Inflammatory macrophage treated with lipopolysaccharide for 1 hour (primary cell): ENCODE results near the gene AMOTL1.

Experiments
- DNase-seq, 2 donors: peaks; one replicate each; pipeline ENCODE4 v3.0.0-alpha.2; 2020 to 2022

The AMOTL1 gene, protein sequence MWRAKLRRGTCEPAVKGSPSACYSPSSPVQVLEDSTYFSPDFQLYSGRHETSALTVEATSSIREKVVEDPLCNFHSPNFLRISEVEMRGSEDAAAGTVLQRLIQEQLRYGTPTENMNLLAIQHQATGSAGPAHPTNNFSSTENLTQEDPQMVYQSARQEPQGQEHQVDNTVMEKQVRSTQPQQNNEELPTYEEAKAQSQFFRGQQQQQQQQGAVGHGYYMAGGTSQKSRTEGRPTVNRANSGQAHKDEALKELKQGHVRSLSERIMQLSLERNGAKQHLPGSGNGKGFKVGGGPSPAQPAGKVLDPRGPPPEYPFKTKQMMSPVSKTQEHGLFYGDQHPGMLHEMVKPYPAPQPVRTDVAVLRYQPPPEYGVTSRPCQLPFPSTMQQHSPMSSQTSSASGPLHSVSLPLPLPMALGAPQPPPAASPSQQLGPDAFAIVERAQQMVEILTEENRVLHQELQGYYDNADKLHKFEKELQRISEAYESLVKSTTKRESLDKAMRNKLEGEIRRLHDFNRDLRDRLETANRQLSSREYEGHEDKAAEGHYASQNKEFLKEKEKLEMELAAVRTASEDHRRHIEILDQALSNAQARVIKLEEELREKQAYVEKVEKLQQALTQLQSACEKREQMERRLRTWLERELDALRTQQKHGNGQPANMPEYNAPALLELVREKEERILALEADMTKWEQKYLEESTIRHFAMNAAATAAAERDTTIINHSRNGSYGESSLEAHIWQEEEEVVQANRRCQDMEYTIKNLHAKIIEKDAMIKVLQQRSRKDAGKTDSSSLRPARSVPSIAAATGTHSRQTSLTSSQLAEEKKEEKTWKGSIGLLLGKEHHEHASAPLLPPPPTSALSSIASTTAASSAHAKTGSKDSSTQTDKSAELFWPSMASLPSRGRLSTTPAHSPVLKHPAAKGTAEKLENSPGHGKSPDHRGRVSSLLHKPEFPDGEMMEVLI

DNA sequence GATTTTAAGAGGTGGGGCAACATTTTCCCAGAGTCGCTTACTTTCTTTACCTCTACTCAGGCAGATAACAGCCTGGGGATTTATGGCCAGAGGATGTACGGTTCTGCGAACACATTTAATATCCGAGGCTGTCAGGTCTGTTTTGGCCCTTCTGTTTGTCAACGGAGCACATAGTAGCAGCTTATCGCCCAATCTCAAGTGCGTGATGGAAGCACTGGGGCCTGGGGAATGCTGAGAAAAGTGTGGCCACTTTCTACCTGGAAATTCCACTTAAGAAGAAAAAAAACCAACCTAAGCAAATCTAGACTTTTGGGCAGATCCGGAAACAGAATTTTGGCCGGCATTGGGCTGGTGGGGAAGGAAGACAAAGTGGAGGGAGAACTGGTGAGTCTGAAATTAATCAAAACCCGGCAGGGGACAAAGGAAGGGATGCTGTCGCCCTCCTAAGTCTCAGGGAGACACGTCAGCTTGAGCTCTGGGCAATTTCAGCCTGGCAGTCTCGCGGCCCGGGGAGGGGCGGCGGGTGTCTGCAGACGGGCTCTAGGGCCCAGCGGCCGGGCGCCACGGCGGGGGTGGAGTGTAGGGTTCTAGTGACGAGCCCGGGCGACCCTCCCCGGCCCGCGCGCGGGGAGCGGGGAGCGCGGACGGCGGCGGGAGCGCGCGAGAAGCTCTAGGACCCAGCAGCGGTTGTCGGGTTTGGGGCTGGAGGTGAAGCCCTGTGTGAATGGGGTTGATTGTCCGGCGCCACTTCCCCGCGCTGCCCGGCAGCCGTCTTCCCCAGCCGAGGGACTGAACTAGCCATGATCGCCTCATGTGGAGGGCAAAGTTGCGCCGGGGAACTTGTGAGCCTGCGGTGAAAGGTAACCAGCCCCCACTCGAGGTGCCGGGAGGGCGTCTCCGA, at the start of gene AMOTL1:
AMOTL1 (plus strand) TSS at position 656 of the 901 bp plus-strand sequence; CDS start at position 812, 156 bp downstream.
- DNase-seq, result peak; percentile 21 to 23

DNA sequence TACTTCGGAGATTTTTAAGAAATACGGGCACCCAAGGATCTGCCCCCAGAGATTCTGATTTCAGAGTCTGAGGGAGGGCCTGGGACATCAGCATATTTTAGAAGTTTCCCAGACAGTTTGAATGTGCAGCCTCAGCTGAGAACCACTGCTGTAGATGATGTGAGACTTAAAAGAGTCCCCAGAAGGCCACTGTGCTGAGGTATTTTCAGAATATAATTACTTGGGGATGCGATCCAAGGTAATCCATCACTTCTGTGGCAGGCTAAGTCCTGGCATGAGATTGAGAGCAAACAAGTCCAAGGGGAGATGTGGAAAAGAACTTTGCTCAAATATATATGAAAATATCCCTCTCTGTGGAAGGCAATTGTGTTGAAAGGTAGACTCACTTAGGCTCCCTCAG, 48.3 kb upstream of the AMOTL1 start:
- DNase-seq, result no peak

DNA sequence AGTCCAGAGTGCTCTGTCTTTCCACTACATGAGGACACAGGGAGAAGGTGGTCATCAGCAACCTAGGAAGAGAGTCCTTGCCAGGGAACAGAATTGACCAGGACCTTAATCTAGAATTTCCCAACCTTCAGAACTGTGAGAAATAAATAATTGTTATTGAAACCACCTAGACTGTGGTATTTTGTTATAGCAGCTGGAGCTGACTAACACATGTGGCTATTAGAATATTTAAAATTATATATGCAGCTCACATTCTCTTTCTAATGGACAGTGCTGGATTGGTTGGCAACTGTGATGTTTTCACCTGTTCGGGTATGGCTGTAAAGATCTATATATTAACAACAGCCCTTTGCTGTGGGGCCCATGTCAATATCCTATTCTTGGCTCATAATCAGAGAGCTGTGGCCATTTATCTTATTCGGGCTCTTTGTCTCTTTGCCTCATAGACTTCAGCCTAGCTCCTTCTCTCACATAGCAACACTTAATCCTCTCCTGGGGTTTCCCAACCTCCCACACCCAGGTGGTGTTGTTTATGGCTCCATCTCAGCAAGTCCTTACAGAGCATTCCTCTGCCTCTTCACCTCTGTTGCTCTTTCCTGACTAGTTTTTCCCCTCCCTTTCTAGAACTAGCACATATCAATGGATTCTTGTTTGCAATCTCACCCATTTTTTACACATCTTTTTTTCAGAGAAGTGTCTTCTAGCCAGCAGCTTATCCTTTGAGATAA, 46.4 kb upstream of the AMOTL1 start:
- no peak for DNase-seq

DNA sequence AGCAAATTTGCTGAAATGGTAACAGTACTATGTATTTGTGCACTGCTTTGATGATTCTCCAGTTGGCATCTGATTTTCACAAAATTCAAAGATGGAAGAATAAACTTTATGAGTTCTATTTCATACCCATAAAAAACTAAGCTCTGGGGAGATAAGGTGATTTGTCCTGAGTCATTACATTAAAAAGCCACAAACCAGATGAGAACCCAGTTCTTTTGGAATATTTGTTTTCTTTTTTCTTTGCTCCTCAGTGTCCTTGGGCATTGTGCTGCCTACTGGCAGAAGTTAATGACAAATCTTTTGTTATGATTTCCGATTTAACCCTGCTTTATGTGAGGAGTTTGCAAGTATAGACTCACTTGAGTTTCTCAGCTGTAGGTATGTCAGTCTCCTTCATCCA, 45.4 kb upstream of the AMOTL1 start:
- DNase-seq, result no peak

DNA sequence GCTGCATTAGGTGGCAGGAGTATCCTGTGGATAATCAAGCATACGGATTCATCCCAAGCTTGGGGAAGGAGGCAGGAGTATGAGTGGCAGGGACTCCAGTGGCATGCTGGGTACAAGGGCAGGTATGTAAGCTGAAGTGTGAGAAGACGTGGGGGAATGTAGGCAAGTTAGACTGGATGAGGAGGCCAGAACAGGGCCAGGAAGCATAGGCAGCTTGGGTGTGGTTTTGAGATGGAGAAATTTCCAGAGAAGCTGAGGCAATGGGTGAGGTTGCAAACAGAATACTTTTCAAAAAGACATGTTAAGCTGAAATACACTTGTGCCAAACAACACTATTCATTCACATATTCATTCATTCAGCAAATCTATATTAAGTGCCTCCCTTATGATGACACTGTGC, 43.1 kb upstream of the AMOTL1 start:
- no peak for DNase-seq

DNA sequence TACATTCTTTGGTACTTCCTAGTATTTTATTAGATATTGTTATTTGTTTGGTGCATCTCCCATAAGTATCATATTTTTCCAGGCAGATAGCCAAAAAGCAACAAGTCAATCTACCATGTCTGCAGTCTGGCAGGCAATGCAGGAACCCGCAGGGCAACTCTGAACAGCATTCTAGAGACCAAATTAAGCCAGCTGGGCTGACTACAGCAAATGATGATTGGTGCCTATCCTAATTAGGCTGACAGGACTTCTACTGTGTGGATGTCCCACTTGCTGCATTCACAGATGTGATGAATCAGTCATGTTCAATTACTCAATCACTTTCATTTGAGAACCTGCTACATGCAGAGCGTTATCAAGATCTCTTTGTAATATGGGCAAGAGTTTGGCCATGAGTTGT, 40.3 kb upstream of the AMOTL1 start:
- DNase-seq, result no peak

DNA sequence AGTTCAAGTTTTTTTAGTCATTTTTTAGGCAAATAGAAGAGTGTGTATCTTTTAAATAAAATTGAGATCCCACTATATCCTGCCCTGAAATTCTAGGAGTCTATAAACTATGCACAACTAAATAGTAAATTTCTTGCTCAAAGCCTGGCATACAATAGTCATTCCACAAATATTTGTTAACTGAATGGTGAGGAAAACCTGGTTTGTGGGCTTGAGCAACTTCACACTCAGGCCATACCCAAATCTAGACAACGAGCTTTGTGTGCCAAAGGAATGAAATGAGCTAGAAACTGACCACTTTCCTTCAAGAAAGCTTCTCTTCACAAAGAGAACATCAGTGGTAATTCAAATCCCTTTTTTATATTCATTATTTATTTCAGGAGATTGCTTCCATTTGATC, 39.6 kb upstream of the AMOTL1 start:
- DNase-seq, result no peak

DNA sequence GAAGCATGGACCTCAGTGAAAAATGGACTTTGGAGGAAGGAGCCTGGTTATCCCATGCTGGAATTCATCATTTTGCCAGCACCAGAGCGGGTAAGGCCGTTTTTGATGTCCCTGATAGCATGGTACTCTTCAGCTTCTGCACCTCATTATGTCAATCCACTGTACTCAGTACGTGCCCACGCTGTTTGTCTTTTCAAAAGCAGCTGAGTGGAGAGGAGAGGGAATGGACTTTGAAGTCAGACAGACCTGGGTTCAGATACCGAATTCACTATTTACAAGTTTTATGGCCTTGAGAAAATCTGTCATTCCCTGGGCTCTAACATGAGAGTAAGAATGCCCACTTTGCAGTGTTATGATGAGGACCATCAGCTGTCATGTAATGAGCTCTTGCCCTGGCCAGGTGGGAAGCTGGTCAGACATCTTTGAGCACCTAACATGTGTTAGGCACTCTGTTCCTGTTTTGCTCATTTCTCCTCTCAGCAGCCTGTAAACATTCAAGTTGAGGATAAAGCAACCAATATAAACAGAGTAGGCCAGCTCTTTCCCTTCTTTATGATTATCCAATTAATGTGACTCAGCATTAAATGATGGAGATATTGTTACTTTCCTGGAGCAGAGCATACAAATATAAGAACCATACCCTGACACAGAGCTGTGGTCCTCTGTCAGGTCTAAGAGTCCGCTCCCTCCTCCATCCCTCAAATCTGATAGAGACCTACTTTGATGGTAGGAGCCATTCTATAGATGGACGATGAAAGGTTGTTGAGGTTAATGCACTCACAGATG, 39.0 kb upstream of the AMOTL1 start:
- no peak for DNase-seq

DNA sequence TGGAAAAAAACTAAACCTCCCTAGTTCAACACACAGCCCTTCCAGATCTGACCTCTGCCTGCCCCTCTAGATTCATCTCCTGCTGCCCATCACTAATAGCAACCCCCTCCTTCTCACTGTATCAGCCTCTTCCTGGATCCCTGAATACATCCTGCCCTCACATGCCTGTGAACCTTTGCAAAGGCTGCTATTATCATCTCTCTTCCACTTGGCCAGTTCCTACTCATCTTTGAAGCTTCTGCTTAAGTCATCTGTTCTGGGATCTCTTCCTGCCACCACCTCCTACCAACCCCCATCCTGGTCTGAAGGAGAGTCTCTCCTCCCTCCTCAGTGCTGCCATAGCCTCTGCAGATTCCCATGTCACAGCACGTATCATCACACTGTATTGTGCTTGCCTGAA, 38.0 kb upstream of the AMOTL1 start:
- no peak for DNase-seq

DNA sequence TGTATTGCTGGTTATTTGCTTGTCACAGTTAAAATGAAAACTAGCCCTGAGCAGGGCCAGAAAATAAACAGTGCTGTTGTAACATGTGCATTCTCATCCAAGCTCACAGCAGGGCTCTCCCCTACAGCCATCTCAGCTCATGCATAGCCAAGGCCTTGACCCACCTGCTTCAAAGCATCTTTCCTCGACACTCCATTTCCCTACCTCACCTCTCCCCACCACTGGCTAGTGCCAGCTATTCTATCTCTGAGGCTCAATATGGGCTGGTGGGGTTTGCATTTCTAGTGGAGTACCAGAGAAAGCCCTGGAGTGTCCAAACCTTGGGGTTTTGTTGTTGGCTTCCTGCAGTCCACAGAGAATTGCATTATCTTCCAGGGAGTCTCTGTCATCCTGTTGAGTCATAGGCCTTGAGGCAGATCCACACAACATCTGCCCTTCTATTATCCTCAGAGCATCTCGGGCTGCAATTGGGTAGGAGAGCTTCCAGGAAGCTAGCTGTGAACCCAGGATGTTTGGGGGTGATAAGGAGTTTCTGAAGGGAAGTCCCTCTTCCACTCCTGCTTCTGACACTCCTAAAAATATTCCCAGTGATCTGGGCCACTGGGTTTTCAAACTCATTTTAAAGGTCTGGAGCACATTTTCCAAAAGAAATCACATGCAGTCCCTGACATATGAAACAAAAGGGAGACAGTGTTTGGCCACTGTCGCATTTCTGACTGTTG, 36.1 kb upstream of the AMOTL1 start:
- DNase-seq, result no peak

DNA sequence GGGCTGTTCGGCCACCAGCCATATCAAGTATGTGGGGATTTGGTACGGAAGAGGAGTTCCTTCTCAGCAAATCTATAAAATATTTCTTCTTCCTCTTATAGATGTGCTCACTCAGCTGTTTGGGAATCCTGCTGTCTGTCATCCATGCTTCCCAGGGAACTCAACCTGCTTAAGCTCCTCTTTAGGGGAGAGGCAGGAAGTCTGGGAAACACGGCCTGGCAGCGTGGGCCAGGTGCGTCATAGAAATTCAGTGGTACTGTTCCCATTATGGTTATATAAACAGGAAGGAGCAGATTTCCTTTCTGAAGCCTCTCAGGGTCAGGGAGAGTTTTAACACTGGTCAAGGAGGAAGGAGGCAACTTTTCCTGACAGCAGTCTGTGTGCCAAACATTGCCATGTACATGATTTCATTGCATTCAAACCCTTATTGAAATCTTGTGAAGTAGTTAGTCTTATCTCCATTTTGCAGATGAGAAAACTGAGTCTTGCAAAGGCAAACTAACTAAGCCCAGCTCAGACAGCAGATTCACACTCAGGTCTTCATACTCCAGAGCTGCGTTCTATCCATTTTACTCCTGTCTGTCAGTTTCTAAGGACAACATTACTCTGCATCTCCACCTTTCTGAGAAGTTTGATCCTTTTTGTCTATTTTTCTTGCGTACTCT, 35.4 kb upstream of the AMOTL1 start:
- no peak for DNase-seq

DNA sequence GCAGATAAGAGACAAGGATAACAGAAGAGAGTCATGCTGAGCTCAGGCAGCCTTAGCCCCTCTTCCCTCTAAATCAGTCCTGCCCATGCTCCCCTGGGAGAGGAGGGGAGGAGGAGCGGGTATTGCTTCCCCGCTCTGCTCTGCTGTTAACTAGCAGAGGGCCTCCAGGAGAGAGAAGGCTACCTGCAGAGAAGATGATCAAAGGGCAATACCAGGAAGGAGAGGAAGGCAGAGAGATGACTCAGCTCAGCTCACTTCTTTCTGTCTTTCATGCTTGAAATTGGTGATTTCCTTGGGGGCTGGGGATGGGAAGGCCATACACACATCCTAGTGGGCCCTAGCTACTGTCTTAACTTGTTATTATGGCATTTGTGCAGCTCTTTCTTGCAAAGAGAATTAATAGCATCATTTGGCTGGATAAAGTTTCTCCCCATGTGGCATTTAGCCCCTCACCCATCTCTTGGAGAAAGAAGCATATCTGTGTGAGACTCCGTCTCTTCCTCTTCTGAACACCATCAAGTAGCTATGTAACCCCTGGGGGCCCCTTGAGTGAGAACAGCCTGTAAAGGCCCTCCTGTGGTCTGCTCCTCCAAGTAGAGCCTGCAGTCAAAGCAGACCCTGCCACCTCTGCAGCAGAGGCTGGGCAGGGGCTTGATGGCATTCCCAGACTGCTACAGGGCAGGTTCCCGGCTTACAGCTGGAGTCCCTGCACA, 33.4 kb upstream of the AMOTL1 start:
- DNase-seq, result no peak

DNA sequence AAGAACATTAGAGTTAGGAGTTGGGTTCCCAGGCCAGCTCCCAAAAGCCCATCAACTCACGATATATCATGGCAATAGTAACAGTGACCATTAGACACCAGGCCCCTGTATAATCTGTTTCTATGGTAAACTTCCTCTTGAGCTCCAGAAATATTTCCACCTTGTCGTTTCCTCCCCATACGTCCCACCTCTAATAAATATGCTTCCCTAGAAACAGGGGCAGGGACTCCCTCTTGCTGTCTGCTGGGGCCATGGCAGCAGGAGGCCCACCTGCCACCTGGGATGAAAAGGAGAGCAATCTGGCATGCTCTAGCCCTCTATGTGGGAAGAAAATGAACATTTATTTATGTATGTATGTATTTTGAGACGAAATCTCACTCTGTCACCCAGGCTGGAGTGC, 32.2 kb upstream of the AMOTL1 start:
- no peak for DNase-seq

DNA sequence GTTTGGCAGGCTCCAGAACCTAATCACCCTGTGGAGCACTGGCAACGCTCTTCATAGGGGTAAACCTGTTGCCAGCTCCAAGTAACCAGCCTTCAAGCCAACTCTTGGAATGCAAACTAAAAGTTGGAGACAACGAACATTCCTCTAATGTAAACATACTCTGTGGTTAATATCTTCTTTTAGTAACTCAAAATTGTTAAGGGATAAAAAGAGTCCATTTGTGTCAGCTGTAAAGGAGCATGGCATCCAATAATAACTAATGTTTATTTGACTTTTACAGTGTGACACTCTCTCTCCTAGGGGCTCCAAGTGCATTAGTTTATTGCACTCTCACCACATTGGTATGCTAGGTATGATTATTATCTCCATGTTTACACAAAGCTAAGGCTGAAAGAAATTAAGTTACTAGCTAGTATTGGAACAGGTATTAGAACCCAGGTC, 31.0 kb upstream of the AMOTL1 start:
- no peak for DNase-seq

DNA sequence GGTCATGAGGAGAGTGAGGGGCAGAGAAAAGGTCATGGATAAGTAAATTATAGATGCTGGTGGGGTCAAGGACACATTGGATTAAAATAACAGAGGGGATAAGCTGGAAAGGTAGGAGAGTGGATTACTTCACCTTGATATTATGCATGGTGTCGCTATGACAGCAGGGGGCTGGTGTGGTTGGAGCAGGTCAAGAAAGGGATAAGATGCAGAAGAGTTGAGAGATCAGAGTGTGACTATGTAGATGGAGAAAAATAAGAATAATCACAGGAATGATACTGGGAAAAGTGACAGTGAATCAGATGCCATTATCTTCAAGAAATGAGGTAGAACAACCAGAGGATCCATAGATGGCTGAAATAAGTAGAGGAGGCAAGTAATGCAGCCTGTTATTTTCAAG, 29.4 kb upstream of the AMOTL1 start:
- DNase-seq, result no peak

DNA sequence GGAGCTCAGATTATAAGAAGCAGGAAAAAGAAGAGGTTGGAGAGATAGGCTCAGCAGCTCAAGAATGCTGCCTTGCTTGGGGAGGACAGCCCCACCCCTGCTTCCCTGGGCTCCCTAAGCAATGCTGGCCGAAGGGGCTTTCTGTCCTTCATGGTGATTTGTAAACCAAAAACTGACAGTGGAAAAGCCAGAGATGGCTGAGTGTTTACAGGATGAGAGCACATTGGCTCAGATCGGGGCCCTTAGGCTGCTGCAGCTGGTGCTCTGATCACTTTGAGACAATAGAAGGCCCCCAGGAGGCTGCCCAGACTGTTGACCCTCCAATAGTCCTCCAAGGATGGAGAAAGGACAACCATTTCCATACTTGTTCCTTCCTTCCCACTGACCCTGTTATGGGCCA, 28.8 kb upstream of the AMOTL1 start:
- DNase-seq, result no peak

DNA sequence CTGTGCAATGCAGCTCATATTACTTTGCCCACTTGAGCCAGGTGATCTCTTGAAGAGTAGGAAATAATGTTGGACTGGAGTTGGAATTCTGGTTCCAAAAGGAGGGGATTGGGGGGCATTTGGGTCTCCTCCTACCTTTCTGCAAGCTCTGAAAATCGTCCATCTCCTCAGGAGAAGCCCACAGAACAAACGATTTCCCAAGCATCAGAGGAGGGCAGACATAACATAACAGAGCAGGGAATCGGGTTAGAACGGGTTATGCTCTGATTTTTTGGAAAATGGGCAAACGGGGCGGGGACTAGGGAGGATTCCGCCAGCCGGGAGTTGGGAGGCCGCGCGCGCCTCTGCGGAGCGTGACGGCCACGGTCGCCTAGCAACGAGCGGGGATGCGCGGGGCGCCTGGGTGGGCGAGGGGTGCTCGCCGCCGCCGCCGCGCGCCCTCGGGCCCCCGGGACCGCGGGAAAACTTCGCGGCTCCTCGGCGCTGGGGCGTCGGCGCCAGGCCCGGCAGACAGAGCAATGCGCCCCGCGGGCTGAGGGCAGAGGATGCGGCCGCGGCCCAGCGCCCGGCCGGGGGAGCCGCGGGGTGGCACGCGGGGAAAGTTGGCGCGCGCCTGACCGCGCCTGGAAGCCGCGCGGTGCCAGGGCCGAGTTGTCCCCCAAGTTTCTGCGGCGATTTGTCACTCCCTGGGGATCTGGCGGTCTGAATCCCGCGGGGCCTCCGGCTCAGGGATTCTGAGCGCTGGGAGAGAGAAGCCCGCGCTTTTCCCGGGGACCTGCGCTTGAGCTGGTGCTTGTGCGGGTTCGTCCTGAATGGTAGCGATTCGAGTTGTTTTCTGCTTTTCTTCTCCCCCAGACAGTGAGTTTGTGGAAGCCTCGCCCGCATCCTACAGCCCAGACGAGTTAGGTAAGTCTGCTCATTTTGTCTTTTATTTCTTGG, 27.8 kb upstream of the AMOTL1 start:
- peak in 1 of 2 donors; percentile 3 for DNase-seq
